Astrocyte of the hippocampus (primary cell): ENCODE measurements around the gene NDUFS1.

Experiments
- DNase-seq: peaks from one replicate; pipeline ENCODE4 v3.0.0; 2011; ENCODE audit warnings: low read depth, low spot score

NDUFS1 gene

DNA sequence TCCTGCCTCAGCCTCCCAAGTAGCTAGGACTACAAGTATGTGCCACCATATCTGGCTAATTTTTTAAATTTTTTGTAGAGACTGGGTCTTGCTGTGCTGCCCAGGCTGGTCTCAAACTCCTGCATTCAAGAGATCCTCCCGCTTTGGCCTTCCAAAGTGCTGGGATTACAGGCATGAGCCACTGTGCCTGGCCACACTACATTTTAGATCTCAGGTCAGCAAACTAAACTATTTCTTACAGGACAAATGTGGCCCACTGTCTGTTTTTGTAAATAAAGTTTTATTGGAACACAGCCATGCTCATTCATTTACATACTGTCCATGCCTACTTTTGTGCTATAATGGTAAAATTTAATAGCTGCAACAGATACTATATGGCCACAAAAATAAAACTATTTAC is 91.0 kb downstream of the NDUFS1 start:
- DNase-seq, result no peak
